Activated naive CD4-positive, alpha-beta T cell treated with anti-CD3 and anti-CD28 coated beads, Interleukin-2, amount 50 U/mL, for 72 hours (primary cell): ENCODE measurements around the gene NCAM2. TPM values are rescaled to one million over a fixed set of nuclear protein-coding genes. Genes with fewer than 3 reads are reported as not detected.

Experiments used
- ATAC-seq, 2 donors: fragments of 150-1000 bp; cut with Tn5 transposase; 2 replicates each; pipeline ENCODE4 v1.10.0; 2021; ENCODE audit warnings: mild to moderate bottlenecking in 2 of 2, moderate library complexity in 2 of 2
- DNase-seq, 2 donors: peaks; one replicate each; pipeline ENCODE4 v3.0.0; 2021 to 2022; ENCODE audit warnings: low spot score in 2 of 2
- H3K27ac Mint-ChIP-seq, 2 donors: one replicate each; pipeline ENCODE4 v1.8.0; 2022; ENCODE audit warnings: mild to moderate bottlenecking in 2 of 2, mixed read lengths in 2 of 2
- H3K36me3 Mint-ChIP-seq, 2 donors: one replicate each; pipeline ENCODE4 v1.8.0; 2022; ENCODE audit warnings: mixed read lengths in 2 of 2
- H3K9me3 Mint-ChIP-seq, 2 donors: one replicate each; pipeline ENCODE4 v1.8.0; 2022; ENCODE audit warnings: mixed read lengths in 2 of 2
- total RNA-seq, 2 donors: library from RNA; stranded (reverse); gene quantifications; one replicate each; pipeline ENCODE4 v1.2.3, GENCODE V29; 2022

NCAM2 gene
- total RNA-seq, 2 donors from 2014 or later: not detected

DNA sequence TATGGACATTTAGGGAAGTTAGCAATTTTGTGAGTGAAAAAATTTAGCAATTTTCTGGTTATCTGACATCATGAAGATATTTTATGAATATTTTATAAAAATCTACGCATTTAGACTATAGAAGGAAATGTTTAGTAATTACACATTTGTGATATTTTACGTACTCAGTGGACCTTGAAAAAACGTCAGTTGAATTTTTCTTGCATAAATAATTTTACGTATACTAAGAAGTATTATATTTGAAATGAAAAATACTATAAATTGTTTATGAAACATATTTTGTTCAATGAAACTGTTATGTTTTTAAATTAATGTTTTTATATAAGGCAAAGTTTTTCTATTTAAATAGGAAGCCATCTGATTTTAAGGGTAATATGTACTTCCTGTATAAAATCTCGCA, 462.8 kb downstream of the NCAM2 start:
- Mint-ChIP-seq H3K27ac (no peak overlapping the region), H3K9me3 (peaks cover 0 to 5% of the 10 kb centered on the region in 2 donors), H3K36me3 (no peaks in the 10 kb centered on the region)
- no peak for ATAC-seq
- no peak for DNase-seq

DNA sequence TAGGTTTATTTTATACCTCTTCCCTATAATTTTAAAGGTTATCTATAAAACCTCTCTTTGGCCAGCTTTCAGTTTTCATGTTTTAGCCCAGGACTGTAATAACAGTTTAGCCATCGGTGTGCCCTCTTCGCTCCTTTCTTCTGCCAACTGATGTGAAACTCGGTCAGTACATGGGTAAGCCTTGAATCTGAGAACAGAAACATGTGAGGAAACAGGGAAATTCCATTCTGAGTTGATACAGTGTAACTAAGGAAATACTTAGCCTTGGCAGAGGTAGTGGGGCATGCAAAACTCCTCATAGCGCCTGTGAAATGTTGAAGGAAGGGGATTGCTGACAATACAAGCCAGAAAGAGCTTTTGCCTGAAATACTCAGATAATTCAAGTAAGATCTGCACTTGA, 465.2 kb downstream of the NCAM2 start:
- Mint-ChIP-seq H3K27ac (no peak overlapping the region), H3K9me3 (peaks cover 0 to 5% of the 10 kb centered on the region in 2 donors), H3K36me3 (no peaks in the 10 kb centered on the region)
- no peak for ATAC-seq
- no peak for DNase-seq

DNA sequence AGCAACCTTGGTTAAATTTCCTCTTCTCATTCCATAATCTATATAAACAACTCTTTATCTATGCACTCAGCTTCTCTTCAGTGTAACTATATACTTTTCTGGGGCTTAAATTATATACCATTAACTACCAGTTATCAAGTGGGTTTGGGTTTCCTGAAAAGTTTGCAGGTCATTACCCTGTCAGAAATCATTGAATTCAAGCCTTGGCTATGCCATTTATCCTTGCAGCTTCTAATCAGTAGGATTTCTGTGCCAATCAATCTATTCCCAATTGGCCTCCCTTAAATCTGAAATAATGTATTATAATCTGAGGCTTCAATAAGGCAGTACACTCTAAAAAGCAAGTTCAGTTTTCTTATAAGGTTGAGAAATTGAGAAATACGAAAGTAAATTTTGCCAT, 466.5 kb downstream of the NCAM2 start:
- peaks cover 0 to 5% of the 10 kb centered on the region in 2 donors for H3K9me3 Mint-ChIP-seq

GRCh38 chr21:21466752-21467151, 468.5 kb downstream of the NCAM2 start:
- Mint-ChIP-seq H3K36me3 (no peaks in the 10 kb centered on the region), H3K9me3 (peaks cover 0 to 5% of the 10 kb centered on the region in 2 donors), H3K27ac (no peak overlapping the region)
- DNase-seq: no peak
- no peak for ATAC-seq

More for the DNA sequence above, 466.5 kb downstream of the NCAM2 start:
- Mint-ChIP-seq H3K27ac (no peak overlapping the region), H3K36me3 (no peaks in the 10 kb centered on the region)
- DNase-seq (no peak), ATAC-seq (no peak)

DNA sequence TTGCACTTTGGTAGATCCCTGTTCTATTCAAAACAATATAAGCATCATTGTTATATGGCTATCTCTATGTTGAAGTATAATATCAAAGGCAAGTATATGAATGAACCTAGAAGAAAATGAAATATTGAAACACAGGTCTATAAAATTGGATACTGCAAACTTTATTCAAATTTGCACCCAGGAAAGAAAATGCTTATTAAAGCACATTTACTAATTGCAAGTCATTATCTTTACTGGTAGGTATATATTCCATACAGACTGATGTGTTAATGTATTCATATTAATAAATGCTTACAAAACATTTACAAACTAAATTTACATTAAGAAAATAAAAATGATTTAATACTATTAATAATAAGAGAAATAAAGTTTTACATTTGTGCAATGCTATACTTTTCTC, 469.8 kb downstream of the NCAM2 start:
- Mint-ChIP-seq H3K9me3 (peaks cover 0 to 5% of the 10 kb centered on the region in 2 donors), H3K27ac (no peak overlapping the region), H3K36me3 (no peaks in the 10 kb centered on the region)
- ATAC-seq (no peak), DNase-seq (no peak)

- no peak for DNase-seq
- Mint-ChIP-seq H3K27ac (no peak overlapping the region), H3K36me3 (no peaks in the 10 kb centered on the region), H3K9me3 (peaks cover 5 to 12% of the 10 kb centered on the region in 2 donors)
- no peak for ATAC-seq
Measured at GRCh38 chr21:21481239-21481638, 483.0 kb downstream of the NCAM2 start.

GRCh38 chr21:21508859-21509258, 510.6 kb downstream of the NCAM2 start:
- H3K36me3 Mint-ChIP-seq: no peaks in the 10 kb centered on the region
- DNase-seq (no peak), ATAC-seq (no peak)
- H3K27ac Mint-ChIP-seq: no peak overlapping the region
- H3K9me3 Mint-ChIP-seq: peaks cover 12 to 16% of the 10 kb centered on the region in 2 donors

- ATAC-seq (no peak), DNase-seq (no peak)
- peaks cover 4 to 6% of the 10 kb centered on the region in 2 donors for H3K9me3 Mint-ChIP-seq
- H3K27ac Mint-ChIP-seq: no peak overlapping the region
- H3K36me3 Mint-ChIP-seq: no peaks in the 10 kb centered on the region
Measured at GRCh38 chr21:21530680-21531079, 532.5 kb downstream of the NCAM2 start.

DNA sequence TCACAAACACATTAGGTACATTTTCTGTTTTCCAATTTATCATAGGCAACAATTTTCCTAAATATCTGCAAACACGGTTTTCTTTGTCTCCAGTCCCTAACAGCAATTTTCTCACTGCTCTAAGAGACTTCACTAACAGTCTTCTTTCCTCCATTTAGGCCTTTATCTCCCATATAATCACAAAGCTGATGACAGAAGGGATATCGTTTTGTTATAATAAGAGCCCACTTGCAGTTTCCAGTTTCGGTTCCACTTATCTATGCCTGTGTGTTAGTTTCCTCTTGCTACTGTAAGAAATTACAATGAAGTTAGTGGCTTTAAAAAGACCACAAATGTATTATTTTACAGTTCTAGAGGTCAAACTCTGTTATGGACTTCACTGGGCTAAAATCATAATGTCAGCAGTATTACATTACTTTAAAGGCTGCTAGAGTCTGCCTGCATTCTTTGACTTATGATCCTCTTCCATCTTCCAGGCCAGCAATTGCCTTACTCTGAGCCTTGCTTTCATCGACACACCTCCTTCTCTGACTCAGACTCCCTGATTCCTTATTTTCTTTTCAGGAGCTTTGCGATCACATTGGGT, 549.3 kb downstream of the NCAM2 start:
- no peak for ATAC-seq
- no peak overlapping the region for H3K27ac Mint-ChIP-seq
- no peaks in the 10 kb centered on the region for H3K36me3 Mint-ChIP-seq
- H3K9me3 Mint-ChIP-seq: peaks cover 12 to 17% of the 10 kb centered on the region in 2 donors
- DNase-seq: no peak

DNA sequence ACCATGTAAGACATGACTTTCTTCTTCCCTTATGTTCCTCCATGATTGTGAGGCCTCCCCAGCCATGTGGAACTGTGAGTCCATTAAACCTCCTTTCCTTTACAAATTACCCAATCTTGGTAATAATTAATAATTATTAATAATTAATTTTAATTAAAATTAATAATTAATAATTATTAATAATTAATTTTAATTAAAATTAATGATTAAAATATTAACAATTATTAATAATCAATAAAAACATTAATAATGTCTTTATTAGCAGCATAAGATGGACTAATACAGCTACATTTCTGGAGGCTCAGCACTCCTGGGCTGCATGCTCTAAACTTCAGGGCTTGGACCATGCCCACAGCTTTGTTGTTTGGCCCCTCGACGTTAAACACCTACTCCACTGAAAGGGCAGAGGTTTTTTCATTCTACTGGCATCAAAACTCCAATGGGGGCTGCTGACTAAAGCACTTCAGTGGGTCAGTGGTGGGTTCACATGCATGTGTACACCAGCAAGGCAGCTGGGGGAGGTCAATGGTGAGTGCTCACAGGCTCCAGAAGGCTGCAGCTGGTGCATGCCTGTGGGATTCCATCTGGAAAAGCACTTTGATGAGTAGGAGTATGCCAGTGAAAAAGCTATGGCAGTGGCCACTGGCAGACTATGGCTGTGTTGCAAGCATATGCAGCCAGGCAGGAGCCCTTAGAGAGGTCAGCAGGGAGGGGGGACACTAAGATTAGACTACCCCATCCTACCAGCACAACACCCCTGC, 561.3 kb downstream of the NCAM2 start:
- DNase-seq: no peak
- Mint-ChIP-seq H3K9me3 (peaks cover 20 to 37% of the 10 kb centered on the region in 2 donors), H3K36me3 (peaks cover 0 to 15% of the 10 kb centered on the region in 2 donors), H3K27ac (no peak overlapping the region)
- ATAC-seq: no peak
